ENCODE results near the gene LCN1. TPM values are rescaled to one million over a fixed set of nuclear protein-coding genes. Genes with fewer than 3 reads are reported as not detected.

Gene LCN1
- total and polyA plus RNA-seq, 2 of the 4 experiments (the other 2 are of a cell fraction) = not detected

DNA sequence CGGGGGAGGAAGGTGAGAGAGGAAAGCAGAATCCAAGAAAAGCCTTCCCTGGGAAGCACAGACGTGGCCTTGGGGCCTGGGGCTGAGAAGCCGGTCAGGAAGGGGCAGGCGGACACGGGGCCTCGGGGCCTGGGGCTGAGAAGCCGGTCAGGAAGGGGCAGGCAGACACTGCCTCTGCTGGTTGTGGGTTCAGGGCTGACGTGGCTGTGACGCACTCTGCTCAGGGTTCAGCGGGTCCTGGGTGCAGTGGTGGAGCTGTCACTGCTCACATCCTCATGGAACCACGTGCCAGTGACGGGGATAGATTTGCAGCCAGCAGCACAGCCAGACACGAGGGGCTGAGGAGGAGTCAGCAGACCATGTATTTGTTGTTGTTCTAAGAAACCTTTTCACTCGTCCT lies 53.1 kb downstream of the LCN1 start:
- ATAC-seq (ENCODE audit: low read depth) (no peak), DNase-seq (no peak)
- Histone ChIP-seq H2BK120ac (ENCODE audit: low read depth, low read length) (no peak overlapping the region), H3K4ac (ENCODE audit: low read depth, low read length) (no peak overlapping the region), H2AK9ac (replicated peaks; ENCODE audit: low read depth, low read length, poor library complexity) (no peak overlapping the region), H3K27ac (ENCODE audit: insufficient read depth, low read length) (no peak overlapping the region), H3K36me3 (ENCODE audit: control insufficient read depth, insufficient read depth, low read length) (no peaks in the 10 kb centered on the region), H3K23ac (ENCODE audit: low read depth, low read length) (no peak overlapping the region), H3K79me1 (ENCODE audit: low read depth in 1 of 2, low read length in 2 of 2) (no peaks in the 10 kb centered on the region), H3K9me3 (ENCODE audit: control insufficient read depth, insufficient read depth, low read length) (peaks cover 7% of the 10 kb centered on the region; the same call in 1 of the 2 replicates), H3K14ac (replicated peaks; ENCODE audit: low read depth, low read length) (no peak overlapping the region), H2BK20ac (ENCODE audit: low read depth, low read length) (no peak overlapping the region), H4K20me1 (ENCODE audit: insufficient read depth, low read length) (no peaks in the 10 kb centered on the region), H4K8ac (ENCODE audit: low read depth in 2 of 2, low read length in 2 of 2) (no peak overlapping the region), H3K9me1 (ENCODE audit: insufficient read depth, low read length) (no peaks in the 10 kb centered on the region), H3K4me3 (ENCODE audit: insufficient read depth, low read depth, low read length) (no peak overlapping the region), H3K9ac (ENCODE audit: low read depth, low read length) (no peak overlapping the region), H3K18ac (ENCODE audit: low read depth, low read length) (no peak overlapping the region), H4K91ac (ENCODE audit: insufficient read depth, low read depth, low read length) (no peak overlapping the region), H2AK5ac (ENCODE audit: low read depth, low read length) (no peak overlapping the region), H2BK5ac (ENCODE audit: low read depth, low read length, poor library complexity, severe bottlenecking) (no peak overlapping the region), H3K4me1 (ENCODE audit: control insufficient read depth, insufficient read depth, low read length) (no peaks in the 10 kb centered on the region), H2BK15ac (ENCODE audit: low read depth, low read length) (no peak overlapping the region), H3K56ac (ENCODE audit: extremely low read depth, insufficient read depth, low read length) (no peak overlapping the region), H4K5ac (ENCODE audit: low read depth, low read length) (no peak overlapping the region), H3K4me2 (ENCODE audit: low read depth, low read length) (no peak overlapping the region), H2AFZ (replicated peaks; ENCODE audit: low read length, poor library complexity) (no peak overlapping the region), H3K27me3 (ENCODE audit: control insufficient read depth, insufficient read depth, low read length) (no peaks in the 10 kb centered on the region)
- TF ChIP-seq, protein P1, sequence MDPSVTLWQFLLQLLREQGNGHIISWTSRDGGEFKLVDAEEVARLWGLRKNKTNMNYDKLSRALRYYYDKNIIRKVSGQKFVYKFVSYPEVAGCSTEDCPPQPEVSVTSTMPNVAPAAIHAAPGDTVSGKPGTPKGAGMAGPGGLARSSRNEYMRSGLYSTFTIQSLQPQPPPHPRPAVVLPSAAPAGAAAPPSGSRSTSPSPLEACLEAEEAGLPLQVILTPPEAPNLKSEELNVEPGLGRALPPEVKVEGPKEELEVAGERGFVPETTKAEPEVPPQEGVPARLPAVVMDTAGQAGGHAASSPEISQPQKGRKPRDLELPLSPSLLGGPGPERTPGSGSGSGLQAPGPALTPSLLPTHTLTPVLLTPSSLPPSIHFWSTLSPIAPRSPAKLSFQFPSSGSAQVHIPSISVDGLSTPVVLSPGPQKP (IDR thresholded peaks at IDR 0.05; ENCODE audit: borderline replicate concordance, low read depth, low read length) = no peak
- TF ChIP-seq FOS (IDR thresholded peaks at IDR 0.05; ENCODE audit: low read depth, low read length) (no peak), MAZ (IDR thresholded peaks at IDR 0.05; ENCODE audit: borderline replicate concordance, low read depth, low read length) (no peak), SMC3 (IDR thresholded peaks at IDR 0.05; ENCODE audit: low read depth, low read length) (no peak), RAD21 (IDR thresholded peaks at IDR 0.05; ENCODE audit: low read length) (no peak), POLR2A (IDR thresholded peaks at IDR 0.05; ENCODE audit: low read depth, low read length) (no peak), CEBPB (IDR thresholded peaks at IDR 0.05; ENCODE audit: low read depth, low read length) (no peak), MXI1 (IDR thresholded peaks at IDR 0.05; ENCODE audit: borderline replicate concordance, low read depth, low read length) (no peak)
- TF ChIP-seq, protein P2, sequence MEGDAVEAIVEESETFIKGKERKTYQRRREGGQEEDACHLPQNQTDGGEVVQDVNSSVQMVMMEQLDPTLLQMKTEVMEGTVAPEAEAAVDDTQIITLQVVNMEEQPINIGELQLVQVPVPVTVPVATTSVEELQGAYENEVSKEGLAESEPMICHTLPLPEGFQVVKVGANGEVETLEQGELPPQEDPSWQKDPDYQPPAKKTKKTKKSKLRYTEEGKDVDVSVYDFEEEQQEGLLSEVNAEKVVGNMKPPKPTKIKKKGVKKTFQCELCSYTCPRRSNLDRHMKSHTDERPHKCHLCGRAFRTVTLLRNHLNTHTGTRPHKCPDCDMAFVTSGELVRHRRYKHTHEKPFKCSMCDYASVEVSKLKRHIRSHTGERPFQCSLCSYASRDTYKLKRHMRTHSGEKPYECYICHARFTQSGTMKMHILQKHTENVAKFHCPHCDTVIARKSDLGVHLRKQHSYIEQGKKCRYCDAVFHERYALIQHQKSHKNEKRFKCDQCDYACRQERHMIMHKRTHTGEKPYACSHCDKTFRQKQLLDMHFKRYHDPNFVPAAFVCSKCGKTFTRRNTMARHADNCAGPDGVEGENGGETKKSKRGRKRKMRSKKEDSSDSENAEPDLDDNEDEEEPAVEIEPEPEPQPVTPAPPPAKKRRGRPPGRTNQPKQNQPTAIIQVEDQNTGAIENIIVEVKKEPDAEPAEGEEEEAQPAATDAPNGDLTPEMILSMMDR (conservative IDR thresholded peaks at IDR 0.05; ENCODE audit: low read depth, low read length) = no peak
- TF ChIP-seq, protein P3, sequence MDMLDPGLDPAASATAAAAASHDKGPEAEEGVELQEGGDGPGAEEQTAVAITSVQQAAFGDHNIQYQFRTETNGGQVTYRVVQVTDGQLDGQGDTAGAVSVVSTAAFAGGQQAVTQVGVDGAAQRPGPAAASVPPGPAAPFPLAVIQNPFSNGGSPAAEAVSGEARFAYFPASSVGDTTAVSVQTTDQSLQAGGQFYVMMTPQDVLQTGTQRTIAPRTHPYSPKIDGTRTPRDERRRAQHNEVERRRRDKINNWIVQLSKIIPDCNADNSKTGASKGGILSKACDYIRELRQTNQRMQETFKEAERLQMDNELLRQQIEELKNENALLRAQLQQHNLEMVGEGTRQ (IDR thresholded peaks at IDR 0.05; ENCODE audit: low read depth, low read length) = no peak
- in situ Hi-C loops (cut with MboI; ENCODE audit: low sequenced_read_pairs) = no loop called here
- ChIA-PET POLR2A (ENCODE audit: unreplicated experiment) (no interaction called here), CTCF (no interaction called here)
- BruUV-seq (replicated peaks) = no TSS peak
- dilution Hi-C loops (cut with HindIII; ENCODE audit: low sequenced_read_pairs, unreplicated experiment) = no loop called here
- 17% methylated on average over 2 of the region's 14 CpGs; no CpG with 5 or more reads in 1 of the 2 experiments for WGBS, 2 experiments (ENCODE audit: extremely low coverage in 2 of 2, insufficient read length in 1 of 2)
- intact Hi-C loops (cut with micrococcal nuclease) = no loop called here

All from IMR-90 (cell line).